Osteoblast (primary cell): ENCODE measurements around the gene RAD51B. TPM values are rescaled to one million over a fixed set of nuclear protein-coding genes. Genes with fewer than 3 reads are reported as not detected.

Experiments
- DNase-seq: peaks from one replicate; pipeline ENCODE4 v3.0.0; 2011; ENCODE audit warnings: low spot score, mixed read lengths; ENCODE audit not compliant: insufficient read length; ENCODE audit errors: missing footprints
- H2AFZ ChIP-seq: 2 replicates; pipeline ENCODE4 v1.6.0; 2011; ENCODE audit warnings: mild to moderate bottlenecking, low read length
- H3K27ac ChIP-seq: 2 replicates; pipeline ENCODE4 v1.5.1; 2011; ENCODE audit warnings: mild to moderate bottlenecking, low read depth, low read length, moderate library complexity
- H3K27me3 ChIP-seq: 2 replicates; pipeline ENCODE4 v1.6.0; 2012; ENCODE audit warnings: mild to moderate bottlenecking, control low read depth, inconsistent platforms, low read length, moderate library complexity; ENCODE audit not compliant: insufficient read depth
- H3K36me3 ChIP-seq: 2 replicates; pipeline ENCODE4 v1.5.1; 2011; ENCODE audit warnings: mild to moderate bottlenecking, low read length, control low read depth, moderate library complexity; ENCODE audit not compliant: insufficient read depth
- H3K4me1 ChIP-seq: 2 replicates; pipeline ENCODE4 v1.5.1; 2011; ENCODE audit warnings: mild to moderate bottlenecking, low read length, control low read depth, moderate library complexity; ENCODE audit not compliant: insufficient read depth
- H3K4me2 ChIP-seq: 2 replicates; pipeline ENCODE4 v1.6.0; 2011; ENCODE audit warnings: mild to moderate bottlenecking, low read length; ENCODE audit not compliant: insufficient read depth
- H3K4me3 ChIP-seq: fragments of 200-600 bp; sonication (generic); 3 replicates; pipeline ENCODE4 v1.5.1; 2012; ENCODE audit warnings: mild to moderate bottlenecking, low read length, inconsistent platforms; ENCODE audit not compliant: insufficient read depth
- H3K79me2 ChIP-seq: 2 replicates; pipeline ENCODE4 v1.6.0; 2012; ENCODE audit warnings: mild to moderate bottlenecking, low read length, control low read depth, inconsistent platforms; ENCODE audit not compliant: insufficient read depth
- H3K9me3 ChIP-seq: 2 replicates; pipeline ENCODE4 v1.5.1; 2011; ENCODE audit warnings: low read depth, low read length, control low read depth
- H4K20me1 ChIP-seq: 2 replicates; pipeline ENCODE4 v1.6.0; 2012; ENCODE audit warnings: mild to moderate bottlenecking, low read length, control low read depth; ENCODE audit not compliant: insufficient read depth
- total RNA-seq: library from RNA; depleted of rRNA; stranded (reverse); fragments of >200 nt; gene quantifications from 2 replicates; pipeline ENCODE4 v1.2.3, GENCODE V29; 2012
- TF ChIP-seq, protein P1 (sequence below): IDR thresholded peaks from 2 replicates; pipeline ENCODE4 v1.5.1; 2011; ENCODE audit warnings: mild to moderate bottlenecking, low read depth, low read length, moderate library complexity; ENCODE audit errors: extremely low read depth

The RAD51B gene
- total RNA-seq, 1 donor = 13.8 TPM

DNA sequence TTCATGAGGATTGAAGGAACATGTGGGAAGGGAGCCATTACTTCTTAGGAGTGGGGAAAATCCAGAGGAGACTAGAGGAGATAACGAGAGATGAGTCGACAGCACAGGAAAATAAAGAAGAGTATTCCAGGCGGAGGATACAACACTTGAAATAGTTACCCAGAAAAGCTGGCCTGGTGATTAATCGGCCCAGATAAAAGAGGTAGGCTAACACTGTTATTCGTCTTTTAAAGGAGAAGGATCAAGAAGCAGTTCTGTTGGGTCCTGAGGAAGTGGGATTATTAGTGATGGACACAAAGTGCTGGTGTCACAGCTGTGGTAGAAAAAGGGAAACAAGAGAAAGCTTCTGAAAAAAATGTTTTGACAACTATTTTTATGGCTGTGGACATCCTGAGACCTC is 548.0 kb downstream of the RAD51B start:
- TF ChIP-seq, protein P1, sequence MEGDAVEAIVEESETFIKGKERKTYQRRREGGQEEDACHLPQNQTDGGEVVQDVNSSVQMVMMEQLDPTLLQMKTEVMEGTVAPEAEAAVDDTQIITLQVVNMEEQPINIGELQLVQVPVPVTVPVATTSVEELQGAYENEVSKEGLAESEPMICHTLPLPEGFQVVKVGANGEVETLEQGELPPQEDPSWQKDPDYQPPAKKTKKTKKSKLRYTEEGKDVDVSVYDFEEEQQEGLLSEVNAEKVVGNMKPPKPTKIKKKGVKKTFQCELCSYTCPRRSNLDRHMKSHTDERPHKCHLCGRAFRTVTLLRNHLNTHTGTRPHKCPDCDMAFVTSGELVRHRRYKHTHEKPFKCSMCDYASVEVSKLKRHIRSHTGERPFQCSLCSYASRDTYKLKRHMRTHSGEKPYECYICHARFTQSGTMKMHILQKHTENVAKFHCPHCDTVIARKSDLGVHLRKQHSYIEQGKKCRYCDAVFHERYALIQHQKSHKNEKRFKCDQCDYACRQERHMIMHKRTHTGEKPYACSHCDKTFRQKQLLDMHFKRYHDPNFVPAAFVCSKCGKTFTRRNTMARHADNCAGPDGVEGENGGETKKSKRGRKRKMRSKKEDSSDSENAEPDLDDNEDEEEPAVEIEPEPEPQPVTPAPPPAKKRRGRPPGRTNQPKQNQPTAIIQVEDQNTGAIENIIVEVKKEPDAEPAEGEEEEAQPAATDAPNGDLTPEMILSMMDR = no peak
- Histone ChIP-seq H3K79me2 (no peaks in the 10 kb centered on the region), H3K36me3 (no peaks in the 10 kb centered on the region), H3K27ac (no peak overlapping the region), H3K4me2 (no peak overlapping the region), H3K9me3 (no peaks in the 10 kb centered on the region), H3K4me1 (peaks cover 12% of the 10 kb centered on the region), H3K4me3 (no peak overlapping the region), H4K20me1 (no peaks in the 10 kb centered on the region), H3K27me3 (no peaks in the 10 kb centered on the region), H2AFZ (no peak overlapping the region)
- DNase-seq = no peak

DNA sequence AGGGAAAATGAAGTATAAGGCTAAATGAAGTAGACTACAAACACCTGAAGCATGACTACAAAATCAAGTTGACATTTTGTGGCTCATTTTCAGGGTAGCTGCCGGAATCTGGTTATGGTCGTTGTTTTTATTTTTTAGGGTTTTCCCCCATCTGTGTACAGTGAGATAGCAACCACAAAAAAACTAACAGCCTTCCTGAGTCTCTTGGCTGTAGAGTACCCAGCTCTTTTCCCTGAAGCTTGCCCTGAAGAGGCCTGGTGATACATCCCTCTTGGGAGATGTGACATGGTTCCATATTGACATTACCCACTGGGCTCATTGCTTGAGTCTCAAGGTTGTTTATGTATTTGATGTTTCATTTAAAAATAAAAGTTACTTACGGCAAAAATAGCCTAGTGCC is 549.3 kb downstream of the RAD51B start:
- Histone ChIP-seq H4K20me1 (no peaks in the 10 kb centered on the region), H3K4me1 (peaks cover 12% of the 10 kb centered on the region), H3K27me3 (no peaks in the 10 kb centered on the region), H3K36me3 (no peaks in the 10 kb centered on the region), H3K9me3 (no peaks in the 10 kb centered on the region), H3K79me2 (no peaks in the 10 kb centered on the region), H3K4me2 (no peak overlapping the region), H3K4me3 (no peak overlapping the region), H3K27ac (no peak overlapping the region), H2AFZ (no peak overlapping the region)
- no peak for DNase-seq
- TF ChIP-seq, protein P1 = no peak

DNA sequence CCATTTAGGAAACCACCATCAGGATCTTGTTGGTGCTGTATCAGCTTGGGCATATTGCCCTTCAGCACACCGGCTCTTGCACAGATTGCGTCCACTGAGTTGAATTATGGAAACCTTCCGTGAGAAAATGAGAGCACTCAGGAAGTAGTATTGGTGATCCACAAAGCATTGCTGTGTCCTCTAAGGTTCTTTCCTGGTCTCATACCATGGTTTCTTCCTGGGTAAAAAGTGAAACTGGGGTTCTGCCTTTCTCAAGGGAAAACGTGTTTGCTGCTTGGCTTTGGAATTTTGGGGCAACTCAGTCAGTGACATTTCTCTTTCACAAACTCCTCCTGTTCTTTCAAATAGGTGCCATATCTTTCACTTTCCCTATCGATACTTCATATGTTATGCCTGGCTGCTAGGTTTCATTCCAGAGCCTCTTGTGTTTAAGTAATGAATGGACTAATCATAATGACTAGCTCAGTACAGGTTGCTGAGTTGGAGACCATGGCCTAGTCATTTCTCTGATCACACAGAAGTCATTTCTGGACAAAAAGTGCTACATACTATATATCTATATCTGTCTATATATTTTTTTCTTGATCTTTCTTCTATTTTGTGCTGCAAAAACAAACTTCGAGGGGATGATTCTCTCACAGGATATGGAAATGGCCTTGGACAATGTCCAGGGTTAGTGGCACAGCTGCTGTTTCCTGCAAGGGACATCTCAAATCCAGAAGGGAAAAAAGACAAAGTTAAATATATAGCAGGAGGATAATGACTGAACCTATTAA is 549.9 kb downstream of the RAD51B start:
- H3K79me2 ChIP-seq = no peaks in the 10 kb centered on the region
- no peaks in the 10 kb centered on the region for H3K36me3 ChIP-seq
- H3K4me2 ChIP-seq = no peak overlapping the region
- no peaks in the 10 kb centered on the region for H3K9me3 ChIP-seq
- no peak for DNase-seq
- no peak overlapping the region for H3K27ac ChIP-seq
- no peak overlapping the region for H2AFZ ChIP-seq
- H3K4me1 ChIP-seq = peaks cover 7% of the 10 kb centered on the region
- no peak overlapping the region for H3K4me3 ChIP-seq
- no peaks in the 10 kb centered on the region for H3K27me3 ChIP-seq
- no peaks in the 10 kb centered on the region for H4K20me1 ChIP-seq
- TF ChIP-seq, protein P1 = no peak

DNA sequence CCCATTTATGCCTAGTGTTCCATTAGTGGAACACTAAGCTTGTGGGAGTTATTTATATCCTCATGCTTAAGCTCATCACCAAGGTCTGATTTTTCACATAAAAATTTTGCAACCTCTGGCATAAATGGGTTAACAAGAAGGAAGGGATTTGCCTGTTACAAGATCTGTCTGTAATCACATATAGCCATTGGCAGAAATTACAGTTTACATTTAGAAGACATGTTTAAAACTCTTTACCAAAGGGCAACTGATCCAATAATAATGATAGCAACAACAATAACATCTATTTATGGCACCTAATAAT is 550.4 kb downstream of the RAD51B start:
- Histone ChIP-seq H3K27me3 (no peaks in the 10 kb centered on the region), H3K4me1 (peaks cover 2% of the 10 kb centered on the region), H2AFZ (no peak overlapping the region), H3K4me3 (no peak overlapping the region), H3K27ac (no peak overlapping the region), H3K4me2 (no peak overlapping the region), H3K9me3 (no peaks in the 10 kb centered on the region), H4K20me1 (no peaks in the 10 kb centered on the region), H3K36me3 (no peaks in the 10 kb centered on the region), H3K79me2 (no peaks in the 10 kb centered on the region)
- DNase-seq = no peak
- TF ChIP-seq, protein P1 = no peak
